Measurements from ENCODE around the gene CCDC169.
"Not testable (repeated sequence)": the region's sequence is repeated elsewhere in the genome, so short reads cannot be mapped to it uniquely, and the experiment has no call there.

CCDC169 gene

GRCh38 chr13:36323408-36323807 lies 25.8 kb upstream of the CCDC169 start:
- no peak for FAIRE-seq
- no peak for DNase-seq (ENCODE audit: insufficient read length, low spot score)

- not testable (repeated sequence) for FAIRE-seq; DNase-seq (ENCODE audit: insufficient read length, low spot score)
Observed at GRCh38 chr13:36319793-36320192, 22.2 kb upstream of the CCDC169 start.

- DNase-seq (ENCODE audit: insufficient read length, low spot score) (no peak), FAIRE-seq (no peak)
Observed at GRCh38 chr13:36313047-36313969, 15.7 kb upstream of the CCDC169 start.

- FAIRE-seq: no peak
- no peak for DNase-seq (ENCODE audit: insufficient read length, low spot score)
Observed at GRCh38 chr13:36310417-36311108, 12.9 kb upstream of the CCDC169 start.

- DNase-seq (ENCODE audit: insufficient read length, low spot score) (no peak), FAIRE-seq (no peak)
Observed at GRCh38 chr13:36302289-36302688, 4.7 kb upstream of the CCDC169 start.

- FAIRE-seq; DNase-seq (ENCODE audit: insufficient read length, low spot score): not testable (repeated sequence)
Observed at GRCh38 chr13:36299469-36299868, 1.9 kb upstream of the CCDC169 start.

- no peak for FAIRE-seq
- no peak for DNase-seq (ENCODE audit: insufficient read length, low spot score)
Observed at GRCh38 chr13:36298535-36299068, 988 bp upstream of the CCDC169 start.

GRCh38 chr13:36294096-36294495 lies 3.5 kb downstream of the CCDC169 start:
- FAIRE-seq: no peak

GRCh38 chr13:36293497-36293896 lies 4.1 kb downstream of the CCDC169 start:
- FAIRE-seq (no peak), DNase-seq (ENCODE audit: insufficient read length, low spot score) (no peak)

More at GRCh38 chr13:36294096-36294495, 3.5 kb downstream of the CCDC169 start:
- DNase-seq (ENCODE audit: insufficient read length, low spot score): no peak

- FAIRE-seq (no peak), DNase-seq (ENCODE audit: insufficient read length, low spot score) (no peak)
Observed at GRCh38 chr13:36288794-36289391, 8.7 kb downstream of the CCDC169 start.

- no peak for DNase-seq (ENCODE audit: insufficient read length, low spot score)
- FAIRE-seq: no peak
Observed at GRCh38 chr13:36286006-36286405, 11.6 kb downstream of the CCDC169 start.

- no peak for FAIRE-seq
- DNase-seq (ENCODE audit: insufficient read length, low spot score): peak; percentile 15
Observed at GRCh38 chr13:36282821-36283432, 14.7 kb downstream of the CCDC169 start.

GRCh38 chr13:36275190-36276002 lies 22.2 kb downstream of the CCDC169 start:
- DNase-seq (ENCODE audit: insufficient read length, low spot score): peak; percentile 21
- no peak for FAIRE-seq

GRCh38 chr13:36273431-36273830 lies 24.2 kb downstream of the CCDC169 start:
- DNase-seq (ENCODE audit: insufficient read length, low spot score): no peak
- FAIRE-seq: no peak

GRCh38 chr13:36261976-36262375 lies 35.6 kb downstream of the CCDC169 start:
- FAIRE-seq: no peak
- DNase-seq (ENCODE audit: insufficient read length, low spot score): no peak

GRCh38 chr13:36261011-36261410 lies 36.6 kb downstream of the CCDC169 start:
- DNase-seq (ENCODE audit: insufficient read length, low spot score) (no peak), FAIRE-seq (no peak)

- FAIRE-seq (no peak), DNase-seq (ENCODE audit: insufficient read length, low spot score) (no peak)
Observed at GRCh38 chr13:36259361-36260137, 38.1 kb downstream of the CCDC169 start.

- no peak for DNase-seq (ENCODE audit: insufficient read length, low spot score)
- no peak for FAIRE-seq
Observed at GRCh38 chr13:36258831-36259230, 38.8 kb downstream of the CCDC169 start.

GRCh38 chr13:36251526-36251925 lies 46.1 kb downstream of the CCDC169 start:
- FAIRE-seq: no peak
- no peak for DNase-seq (ENCODE audit: insufficient read length, low spot score)

Measured in HTR-8/SVneo (cell line).